Measurements from ENCODE around the gene GPALPP1. TPM values are rescaled to one million over a fixed set of nuclear protein-coding genes. Genes with fewer than 3 reads are reported as not detected.
A peak's percentile ranks its signal among the peaks of the same experiment; 100 is the strongest.

GPALPP1 gene
- total RNA-seq, 3 donors from 2014 or later = 22.7 to 36.0 (median 23.3) TPM

GRCh38 chr13:44969551-44970484 is 19.5 kb upstream of the GPALPP1 start:
- Histone ChIP-seq H3K9me3 (no peaks in the 10 kb centered on the region), H3K27ac (no peak overlapping the region), H3K4me3 (no peak overlapping the region), H3K36me3 (no peaks in the 10 kb centered on the region), H3K4me1 (no peaks in the 10 kb centered on the region), H3K27me3 (no peaks in the 10 kb centered on the region)
- no peak for DNase-seq (ENCODE audit: low spot score in 2 of 2)
- intact Hi-C loops (cut with DNase I; ENCODE audit: low total_unique reads) = loop anchor here (10.0 kb wide), 1 partner anchor 485 kb away; no protein-coding TSS in a partner anchor
- TF ChIP-seq CTCF (IDR thresholded peaks at IDR 0.05) = peak; percentile 74 to 82 (median 75)
- TF ChIP-seq POLR2AphosphoS5 (IDR thresholded peaks at IDR 0.05) = no peak
- no peak for TF ChIP-seq POLR2A (IDR thresholded peaks at IDR 0.05)

- Histone ChIP-seq H3K36me3 (no peaks in the 10 kb centered on the region), H3K27me3 (no peaks in the 10 kb centered on the region), H3K9me3 (no peaks in the 10 kb centered on the region), H3K4me3 (no peak overlapping the region), H3K27ac (no peak overlapping the region), H3K4me1 (no peaks in the 10 kb centered on the region)
- intact Hi-C loops (cut with DNase I; ENCODE audit: low total_unique reads) = no loop called here
- TF ChIP-seq POLR2A (IDR thresholded peaks at IDR 0.05) (no peak), POLR2AphosphoS5 (IDR thresholded peaks at IDR 0.05) (no peak), CTCF (IDR thresholded peaks at IDR 0.05) (no peak)
- DNase-seq (ENCODE audit: low spot score in 2 of 2) = no peak
These were observed 17.4 kb upstream of the GPALPP1 start for GRCh38 chr13:44971656-44972595.

- TF ChIP-seq CTCF (IDR thresholded peaks at IDR 0.05) = peak; percentile 29 to 59 (median 51)
- TF ChIP-seq POLR2AphosphoS5 (IDR thresholded peaks at IDR 0.05) = no peak
- no peak for TF ChIP-seq POLR2A (IDR thresholded peaks at IDR 0.05)
- DNase-seq (ENCODE audit: low spot score in 2 of 2) = no peak
- intact Hi-C loops (cut with DNase I; ENCODE audit: low total_unique reads) = no loop called here
- Histone ChIP-seq H3K9me3 (no peaks in the 10 kb centered on the region), H3K27me3 (no peaks in the 10 kb centered on the region), H3K4me3 (no peak overlapping the region), H3K36me3 (no peaks in the 10 kb centered on the region), H3K4me1 (no peaks in the 10 kb centered on the region), H3K27ac (no peak overlapping the region)
These were observed 16.3 kb upstream of the GPALPP1 start for GRCh38 chr13:44972956-44973581.

GRCh38 chr13:44974056-44974793 is 15.1 kb upstream of the GPALPP1 start:
- Histone ChIP-seq H3K27me3 (no peaks in the 10 kb centered on the region), H3K9me3 (no peaks in the 10 kb centered on the region), H3K4me3 (no peak overlapping the region), H3K4me1 (no peaks in the 10 kb centered on the region), H3K36me3 (no peaks in the 10 kb centered on the region), H3K27ac (no peak overlapping the region)
- intact Hi-C loops (cut with DNase I; ENCODE audit: low total_unique reads) = no loop called here
- DNase-seq (ENCODE audit: low spot score in 2 of 2) = no peak
- no peak for TF ChIP-seq POLR2AphosphoS5 (IDR thresholded peaks at IDR 0.05)
- no peak for TF ChIP-seq POLR2A (IDR thresholded peaks at IDR 0.05)
- TF ChIP-seq CTCF (IDR thresholded peaks at IDR 0.05) = no peak

Data from breast epithelium (tissue), 4 donors.